H9 (cell line): ENCODE results near the gene ROR1. TPM values are rescaled to one million over a fixed set of nuclear protein-coding genes. Genes with fewer than 3 reads are reported as not detected.

ENCODE experiments used
- DNase-seq: peaks from one replicate; pipeline ENCODE4 v3.0.0-alpha.2; 2017
- H2AFZ ChIP-seq: one replicate; pipeline ENCODE4 v1.6.1; 2013; ENCODE audit warnings: mild to moderate bottlenecking, low read length, control low read depth, moderate library complexity
- H2AK5ac ChIP-seq: 2 replicates; pipeline ENCODE4 v1.6.1; 2013; ENCODE audit warnings: low read length, control low read depth, mixed read lengths; ENCODE audit not compliant: insufficient read length
- H2BK120ac ChIP-seq: one replicate; pipeline ENCODE4 v1.6.1; 2013; ENCODE audit warnings: low read depth, mild to moderate bottlenecking, low read length, control low read depth, inconsistent platforms; ENCODE audit not compliant: poor library complexity, severe bottlenecking
- H2BK12ac ChIP-seq: 2 replicates; pipeline ENCODE4 v1.6.1; 2013; ENCODE audit warnings: low read length, control low read depth, mixed read lengths, low read depth; ENCODE audit not compliant: insufficient read length
- H2BK15ac ChIP-seq: 2 replicates; pipeline ENCODE4 v1.6.1; 2013; ENCODE audit warnings: low read depth, low read length, control low read depth
- H2BK20ac ChIP-seq: one replicate; pipeline ENCODE4 v1.6.1; 2013; ENCODE audit warnings: low read depth, mild to moderate bottlenecking, low read length, control low read depth, inconsistent platforms; ENCODE audit not compliant: poor library complexity, severe bottlenecking
- H2BK5ac ChIP-seq: 2 replicates; pipeline ENCODE4 v1.6.1; 2013; ENCODE audit warnings: low read length, control low read depth, mixed read lengths; ENCODE audit not compliant: insufficient read length
- H3K14ac ChIP-seq: 2 replicates; pipeline ENCODE4 v1.6.1; 2013; ENCODE audit warnings: low read length, control low read depth; ENCODE audit not compliant: insufficient read depth
- H3K18ac ChIP-seq: 2 replicates; pipeline ENCODE4 v1.6.1; 2013; ENCODE audit warnings: low read depth, mild to moderate bottlenecking, mixed read lengths, low read length, control low read depth; ENCODE audit not compliant: insufficient read length
- H3K23ac ChIP-seq: 2 replicates; pipeline ENCODE4 v1.6.1; 2013; ENCODE audit warnings: low read length, control low read depth, mixed read lengths, low read depth; ENCODE audit not compliant: insufficient read length
- H3K23me2 ChIP-seq: 2 replicates; pipeline ENCODE4 v1.6.1; 2013; ENCODE audit warnings: low read depth, mild to moderate bottlenecking, mixed read lengths, low read length, control low read depth; ENCODE audit not compliant: insufficient read length, poor library complexity, severe bottlenecking
- H3K27ac ChIP-seq: 2 replicates; pipeline ENCODE4 v1.5.1; 2013; ENCODE audit warnings: low read length, control low read depth, mixed read lengths, low read depth; ENCODE audit not compliant: insufficient read length
- H3K27me3 ChIP-seq: 2 replicates; pipeline ENCODE4 v1.6.1; 2013; ENCODE audit warnings: low read length, control low read depth, inconsistent platforms; ENCODE audit not compliant: insufficient read depth
- H3K4ac ChIP-seq: 2 replicates; pipeline ENCODE4 v1.6.1; 2013; ENCODE audit warnings: low read depth, mild to moderate bottlenecking, control low read depth, inconsistent platforms, low read length, moderate library complexity
- H3K4me1 ChIP-seq: 2 replicates; pipeline ENCODE4 v1.6.1; 2013; ENCODE audit warnings: low read length, control low read depth, inconsistent platforms; ENCODE audit not compliant: insufficient read depth
- H3K4me2 ChIP-seq: 2 replicates; pipeline ENCODE4 v1.6.1; 2013; ENCODE audit warnings: low read length, control low read depth, mixed read lengths; ENCODE audit not compliant: insufficient read length, insufficient read depth
- H3K56ac ChIP-seq: 2 replicates; pipeline ENCODE4 v1.6.1; 2013; ENCODE audit warnings: low read depth, mild to moderate bottlenecking, mixed read lengths, low read length, control low read depth; ENCODE audit not compliant: insufficient read length
- H3K79me1 ChIP-seq: 2 replicates; pipeline ENCODE4 v1.6.1; 2013; ENCODE audit warnings: low read depth, mild to moderate bottlenecking, moderate library complexity, low read length, control low read depth, inconsistent platforms; ENCODE audit not compliant: insufficient read depth, poor library complexity, severe bottlenecking
- H3K79me2 ChIP-seq: 2 replicates; pipeline ENCODE4 v1.6.1; 2013; ENCODE audit warnings: low read length, control low read depth, inconsistent platforms; ENCODE audit not compliant: insufficient read depth
- H3K9ac ChIP-seq: 2 replicates; pipeline ENCODE4 v1.6.1; 2013; ENCODE audit warnings: low read length, control low read depth, mixed read lengths; ENCODE audit not compliant: insufficient read length; ENCODE audit errors: extremely low read depth
- H3K9me3 ChIP-seq: one replicate; pipeline ENCODE4 v1.6.1; 2013; ENCODE audit warnings: low read depth, low read length, inconsistent platforms; ENCODE audit not compliant: control insufficient read depth
- H3T11ph ChIP-seq: one replicate; pipeline ENCODE4 v1.6.1; 2013; ENCODE audit warnings: mild to moderate bottlenecking, low read length, control low read depth, inconsistent platforms
- H4K20me1 ChIP-seq: one replicate; pipeline ENCODE4 v1.6.1; 2013; ENCODE audit not compliant: control insufficient read depth, insufficient read length, insufficient read depth
- H4K5ac ChIP-seq: 2 replicates; pipeline ENCODE4 v1.6.1; 2013; ENCODE audit warnings: low read depth, mild to moderate bottlenecking, mixed read lengths, low read length, control low read depth; ENCODE audit not compliant: insufficient read length
- H4K8ac ChIP-seq: replicated peaks from 2 replicates; pipeline ENCODE4 v1.6.1; 2013; ENCODE audit warnings: low read length, control low read depth, mixed read lengths, low read depth; ENCODE audit not compliant: insufficient read length
- H4K91ac ChIP-seq: 2 replicates; pipeline ENCODE4 v1.6.1; 2013; ENCODE audit warnings: low read depth, mild to moderate bottlenecking, moderate library complexity, mixed read lengths, low read length, control low read depth; ENCODE audit not compliant: insufficient read length
- H3K27ac Mint-ChIP-seq, 3 experiments: 2 replicates in 2 of 3; 3 replicates in 1 of 3; pipeline ENCODE4 v1.8.0; 2020 to 2021; ENCODE audit warnings: mixed read lengths in 3 of 3, mild to moderate bottlenecking in 1 of 3, moderate library complexity in 1 of 3
- H3K27me3 Mint-ChIP-seq: 2 replicates; pipeline ENCODE4 v1.8.0; 2021; ENCODE audit warnings: low read depth, mild to moderate bottlenecking, moderate library complexity, mixed read lengths
- H3K36me3 Mint-ChIP-seq, 3 experiments: 2 replicates in 2 of 3; 3 replicates in 1 of 3; pipeline ENCODE4 v1.8.0; 2020 to 2021; ENCODE audit warnings: low read depth in 3 of 3, mixed read lengths in 3 of 3; ENCODE audit not compliant: insufficient read depth in 1 of 3
- H3K4me1 Mint-ChIP-seq, 2 experiments: 2 replicates each; pipeline ENCODE4 v1.8.0; 2020; ENCODE audit warnings: mixed read lengths in 2 of 2
- H3K4me3 Mint-ChIP-seq, 2 experiments: 2 replicates in 1 of 2; 3 replicates in 1 of 2; pipeline ENCODE4 v1.8.0; 2020 to 2021; ENCODE audit warnings: mild to moderate bottlenecking in 2 of 2, mixed read lengths in 2 of 2, moderate library complexity in 1 of 2
- H3K9me3 Mint-ChIP-seq, 2 experiments: 2 replicates in 1 of 2; 3 replicates in 1 of 2; pipeline ENCODE4 v1.8.0; 2020; ENCODE audit warnings: mild to moderate bottlenecking in 2 of 2, mixed read lengths in 2 of 2, moderate library complexity in 1 of 2
- CTCF ChIP-seq: fragments of 200-600 bp; sonication (generic); conservative IDR thresholded peaks from 3 replicates; pipeline ENCODE4 v1.8.0; 2021; ENCODE audit warnings: antibody characterized with exemption, mild to moderate bottlenecking
- WGBS: extraction: QIAGEN DNeasy Blood & Tissue Kit; methylation state at CpG from one replicate; pipeline ENCODE4 v1.1.7; 2013; ENCODE audit warnings: missing lambda C conversion rate, low lambda C conversion rate, mixed read lengths; ENCODE audit not compliant: insufficient read length; ENCODE audit errors: extremely low coverage; 5-methylcytosine and 5-hydroxymethylcytosine counted together
- total RNA-seq: library from RNA; stranded (reverse); gene quantifications from 2 replicates; pipeline ENCODE4 v1.2.1, GENCODE V29; 2021

ROR1 gene
- total RNA-seq, 1 experiment from 2014 or later: 75.9 TPM

- H3K9me3 Mint-ChIP-seq: no peaks in the 10 kb centered on the region
Observed at GRCh38 chr1:64038119-64038518, 264.3 kb downstream of the ROR1 start.

More at GRCh38 chr1:64038119-64038518, 264.3 kb downstream of the ROR1 start:
- Histone ChIP-seq H4K91ac (no peak overlapping the region), H3K9me3 (no peaks in the 10 kb centered on the region), H3K79me2 (peaks cover 3% of the 10 kb centered on the region; the same call in 1 of the 2 replicates), H3K79me1 (peaks cover 2% of the 10 kb centered on the region), H3K56ac (no peak overlapping the region), H3K23me2 (no peaks in the 10 kb centered on the region), H2AK5ac (no peak overlapping the region), H3K27ac (no peak overlapping the region), H2BK12ac (no peak overlapping the region), H2BK20ac (no peak overlapping the region), H4K5ac (no peak overlapping the region), H3K4me2 (no peak overlapping the region), H4K8ac (no peak overlapping the region), H3K4ac (no peak overlapping the region), H2BK5ac (no peak overlapping the region), H3T11ph (no peak overlapping the region), H3K9ac (no peak overlapping the region), H3K4me1 (peaks cover 10% of the 10 kb centered on the region; the same call in 1 of the 2 replicates), H2AFZ (no peak overlapping the region), H3K18ac (no peak overlapping the region), H3K23ac (no peak overlapping the region), H3K27me3 (no peaks in the 10 kb centered on the region), H2BK15ac (no peak overlapping the region), H4K20me1 (no peaks in the 10 kb centered on the region), H2BK120ac (no peak overlapping the region), H3K14ac (no peak overlapping the region)
- no peak for DNase-seq
- no peak overlapping the region; a peak in 1 of 5 replicates for H3K4me3 Mint-ChIP-seq
- peaks cover 39 to 48% of the 10 kb centered on the region in 2 experiments for H3K4me1 Mint-ChIP-seq
- no peaks in the 10 kb centered on the region for H3K27me3 Mint-ChIP-seq
- no CpG with 5 or more reads among the region's 4 CpGs for WGBS
- H3K27ac Mint-ChIP-seq: peak overlapping the region in 2 of 3 experiments; percentile 9 to 81; a peak in 4 of 7 replicates
- H3K36me3 Mint-ChIP-seq: peaks cover 12 to 16% (median 13%) of the 10 kb centered on the region in 3 experiments
- TF ChIP-seq CTCF: no peak
